ENCODE results near the gene RBKS. TPM values are rescaled to one million over a fixed set of nuclear protein-coding genes. Genes with fewer than 3 reads are reported as not detected.

Gene RBKS
- total and polyA plus RNA-seq, 2 donors from 2014 or later = 10.3 to 28.7 TPM

- Histone ChIP-seq H3K9me3 (ENCODE audit: control insufficient read depth in 2 of 3, insufficient read depth in 1 of 3, low read length in 3 of 3) (peaks cover 0 to 2% (median 0%) of the 10 kb centered on the region in 3 donors), H3K27ac (ENCODE audit: low read depth in 2 of 2, low read length in 2 of 2) (no peak overlapping the region), H3K9ac (ENCODE audit: low read length in 3 of 3) (no peak overlapping the region), H3K4me3 (ENCODE audit: low read length in 3 of 3) (no peak overlapping the region), H3K27me3 (ENCODE audit: control insufficient read depth, insufficient read depth, low read length) (no peaks in the 10 kb centered on the region), H3K36me3 (ENCODE audit: control insufficient read depth in 2 of 3, insufficient read depth in 3 of 3, low read length in 3 of 3) (no peaks in the 10 kb centered on the region), H3K4me1 (ENCODE audit: control insufficient read depth in 2 of 3, insufficient read depth in 2 of 3, low read depth in 1 of 3, low read length in 3 of 3) (peaks cover 0 to 4% (median 0%) of the 10 kb centered on the region in 3 donors)
- TF ChIP-seq, protein P1, sequence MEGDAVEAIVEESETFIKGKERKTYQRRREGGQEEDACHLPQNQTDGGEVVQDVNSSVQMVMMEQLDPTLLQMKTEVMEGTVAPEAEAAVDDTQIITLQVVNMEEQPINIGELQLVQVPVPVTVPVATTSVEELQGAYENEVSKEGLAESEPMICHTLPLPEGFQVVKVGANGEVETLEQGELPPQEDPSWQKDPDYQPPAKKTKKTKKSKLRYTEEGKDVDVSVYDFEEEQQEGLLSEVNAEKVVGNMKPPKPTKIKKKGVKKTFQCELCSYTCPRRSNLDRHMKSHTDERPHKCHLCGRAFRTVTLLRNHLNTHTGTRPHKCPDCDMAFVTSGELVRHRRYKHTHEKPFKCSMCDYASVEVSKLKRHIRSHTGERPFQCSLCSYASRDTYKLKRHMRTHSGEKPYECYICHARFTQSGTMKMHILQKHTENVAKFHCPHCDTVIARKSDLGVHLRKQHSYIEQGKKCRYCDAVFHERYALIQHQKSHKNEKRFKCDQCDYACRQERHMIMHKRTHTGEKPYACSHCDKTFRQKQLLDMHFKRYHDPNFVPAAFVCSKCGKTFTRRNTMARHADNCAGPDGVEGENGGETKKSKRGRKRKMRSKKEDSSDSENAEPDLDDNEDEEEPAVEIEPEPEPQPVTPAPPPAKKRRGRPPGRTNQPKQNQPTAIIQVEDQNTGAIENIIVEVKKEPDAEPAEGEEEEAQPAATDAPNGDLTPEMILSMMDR (IDR thresholded peaks at IDR 0.05; ENCODE audit: borderline replicate concordance, extremely low read depth, insufficient read depth) = no peak
- DNase-seq (no peak), FAIRE-seq (no peak)
- intact Hi-C loops (cut with DNase I) = no loop called here
Observed at GRCh38 chr2:27856956-27857355, 33.2 kb downstream of the RBKS start.

DNA sequence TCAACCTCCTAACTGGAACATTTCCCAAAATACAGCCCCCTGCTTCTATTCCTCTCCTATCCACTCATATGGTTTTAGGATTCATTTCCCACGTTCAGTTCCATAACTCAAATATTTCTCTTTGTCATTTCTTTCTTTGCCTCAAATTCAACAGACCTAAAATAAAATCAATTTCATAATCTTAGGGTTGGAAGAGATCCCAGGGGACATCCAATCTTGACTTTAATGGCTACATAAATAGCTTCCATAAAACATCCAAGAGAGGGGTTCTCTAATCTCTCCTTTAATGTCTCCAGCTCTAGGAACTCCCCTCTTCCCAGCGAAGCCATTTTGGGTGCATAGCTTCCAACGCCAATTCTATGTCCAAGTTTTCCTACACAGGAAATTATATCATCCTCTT, 33.8 kb downstream of the RBKS start:
- no peak overlapping the region for H3K27ac ChIP-seq (ENCODE audit: low read depth in 2 of 2, low read length in 2 of 2)
- H3K4me1 ChIP-seq (ENCODE audit: control insufficient read depth in 2 of 3, insufficient read depth in 2 of 3, low read depth in 1 of 3, low read length in 3 of 3) = peaks cover 0 to 4% (median 0%) of the 10 kb centered on the region in 3 donors
- H3K4me3 ChIP-seq (ENCODE audit: low read length in 3 of 3) = no peak overlapping the region
- H3K27me3 ChIP-seq (ENCODE audit: control insufficient read depth, insufficient read depth, low read length) = no peaks in the 10 kb centered on the region
- intact Hi-C loops (cut with DNase I) = no loop called here
- no peak for FAIRE-seq
- H3K36me3 ChIP-seq (ENCODE audit: control insufficient read depth in 2 of 3, insufficient read depth in 3 of 3, low read length in 3 of 3) = no peaks in the 10 kb centered on the region
- H3K9ac ChIP-seq (ENCODE audit: low read length in 3 of 3) = no peak overlapping the region
- peaks cover 0 to 2% (median 0%) of the 10 kb centered on the region in 3 donors for H3K9me3 ChIP-seq (ENCODE audit: control insufficient read depth in 2 of 3, insufficient read depth in 1 of 3, low read length in 3 of 3)
- TF ChIP-seq, protein P1 (IDR thresholded peaks at IDR 0.05; ENCODE audit: borderline replicate concordance, extremely low read depth, insufficient read depth) = no peak
- DNase-seq = no peak

- intact Hi-C loops (cut with DNase I) = no loop called here
- H3K4me1 ChIP-seq (ENCODE audit: control insufficient read depth in 2 of 3, insufficient read depth in 2 of 3, low read depth in 1 of 3, low read length in 3 of 3) = peaks cover 0 to 4% (median 0%) of the 10 kb centered on the region in 3 donors
- TF ChIP-seq, protein P1 (IDR thresholded peaks at IDR 0.05; ENCODE audit: borderline replicate concordance, extremely low read depth, insufficient read depth) = no peak
- H3K27me3 ChIP-seq (ENCODE audit: control insufficient read depth, insufficient read depth, low read length) = no peaks in the 10 kb centered on the region
- DNase-seq = no peak
- H3K9me3 ChIP-seq (ENCODE audit: control insufficient read depth in 2 of 3, insufficient read depth in 1 of 3, low read length in 3 of 3) = peaks cover 0 to 2% (median 0%) of the 10 kb centered on the region in 3 donors
- H3K9ac ChIP-seq (ENCODE audit: low read length in 3 of 3) = no peak overlapping the region
- H3K36me3 ChIP-seq (ENCODE audit: control insufficient read depth in 2 of 3, insufficient read depth in 3 of 3, low read length in 3 of 3) = no peaks in the 10 kb centered on the region
- FAIRE-seq = no peak
- no peak overlapping the region for H3K27ac ChIP-seq (ENCODE audit: low read depth in 2 of 2, low read length in 2 of 2)
- no peak overlapping the region for H3K4me3 ChIP-seq (ENCODE audit: low read length in 3 of 3)
Observed at GRCh38 chr2:27855476-27855875, 34.7 kb downstream of the RBKS start.

Data from kidney (tissue), 14 donors.